Endothelial cell of umbilical vein (primary cell): ENCODE results near the gene HDAC3. TPM values are rescaled to one million over a fixed set of nuclear protein-coding genes. Genes with fewer than 3 reads are reported as not detected.

ENCODE experiments used
- BruUV-seq: library from RNA; stranded (reverse); fragments of 400-500 nt; replicated peaks from 2 replicates; lab custom pipeline; 2021; lab: Mats Ljungman, UMichigan
- CTCF ChIA-PET: fragments of 300-600, 350-600 bp; sonication (Branson Sonifier 250); formaldehyde crosslinking; loops from one replicate; lab custom pipeline; 2021; ENCODE audit warnings: antibody characterized with exemption, inconsistent platforms; lab: Charles Lee
- POLR2A ChIA-PET: fragments of 300-600, 350-600 bp; sonication (Branson Sonifier 250); formaldehyde crosslinking; loops from one replicate; lab custom pipeline; 2021; ENCODE audit warnings: antibody characterized with exemption, inconsistent platforms; lab: Charles Lee
- DNase-seq: peaks from one replicate; pipeline ENCODE4 v3.0.0-alpha.2; 2011; ENCODE audit warnings: low read depth, low spot score
- FAIRE-seq: peaks from 2 replicates; lab custom pipeline; 2011; peaks lifted over from hg19 to GRCh38; lab: Jason Lieb, UNC
- H2AFZ ChIP-seq: 2 replicates; pipeline ENCODE4 v1.6.0; 2012; ENCODE audit warnings: low read depth, low read length, control low read depth, inconsistent platforms
- H3K27ac ChIP-seq: 2 replicates; pipeline ENCODE4 v1.5.1; 2011; ENCODE audit warnings: low read depth, mild to moderate bottlenecking, control low read depth, low read length, moderate library complexity; ENCODE audit not compliant: insufficient read depth
- H3K27me3 ChIP-seq, 2 experiments: 2 replicates each; pipeline versions ENCODE4 v1.6.0 to v1.6.1; 2011; ENCODE audit warnings: low read length in 2 of 2, mixed read lengths in 1 of 2; ENCODE audit not compliant: control insufficient read depth in 2 of 2, insufficient read depth in 2 of 2
- H3K36me3 ChIP-seq, 2 experiments: 2 replicates in 1 of 2; 3 replicates in 1 of 2; pipeline ENCODE4 v1.5.1; 2011; ENCODE audit warnings: low read length in 2 of 2, mild to moderate bottlenecking in 1 of 2, moderate library complexity in 1 of 2; ENCODE audit not compliant: control insufficient read depth in 2 of 2, insufficient read depth in 2 of 2; ENCODE audit errors: extremely low read depth in 1 of 2
- H3K4me1 ChIP-seq: 3 replicates; pipeline ENCODE4 v1.5.1; 2011; ENCODE audit warnings: mild to moderate bottlenecking, low read length; ENCODE audit not compliant: control insufficient read depth, insufficient read depth; ENCODE audit errors: extremely low read depth
- H3K4me2 ChIP-seq: 2 replicates; pipeline ENCODE4 v1.6.1; 2011; ENCODE audit warnings: low read length, control low read depth, mixed read lengths; ENCODE audit not compliant: insufficient read depth
- H3K4me3 ChIP-seq, 3 experiments: fragments of 200-600 bp in 1 of 3; sonication (generic), shearing (Covaris generic) in 1 of 3; replicated peaks in 1 of 3; 2 replicates each; pipeline ENCODE4 v1.5.1; 2011 to 2016; ENCODE audit warnings: control low read depth in 3 of 3, low read length in 3 of 3, mild to moderate bottlenecking in 2 of 3, inconsistent platforms in 1 of 3, low read depth in 1 of 3, moderate library complexity in 1 of 3; ENCODE audit not compliant: insufficient read depth in 1 of 3
- H3K79me2 ChIP-seq: 2 replicates; pipeline ENCODE4 v1.6.0; 2012; ENCODE audit warnings: low read length, inconsistent platforms; ENCODE audit not compliant: control insufficient read depth, insufficient read depth
- H3K9ac ChIP-seq: replicated peaks from 2 replicates; pipeline ENCODE3; 2011; ENCODE audit warnings: low read length, control low read depth; ENCODE audit not compliant: insufficient read depth; ENCODE audit errors: extremely low read depth
- H3K9me1 ChIP-seq: replicated peaks from 3 replicates; pipeline ENCODE4 v1.6.0; 2011; ENCODE audit warnings: mild to moderate bottlenecking, low read length; ENCODE audit not compliant: control insufficient read depth, insufficient read depth; ENCODE audit errors: extremely low read depth
- H3K9me3 ChIP-seq: replicated peaks from 2 replicates; pipeline ENCODE4 v1.5.1; 2012; ENCODE audit warnings: low read length, inconsistent platforms; ENCODE audit not compliant: control insufficient read depth, insufficient read depth
- H4K20me1 ChIP-seq: replicated peaks from 2 replicates; pipeline ENCODE3; 2011; ENCODE audit warnings: mild to moderate bottlenecking, low read length; ENCODE audit not compliant: control insufficient read depth, insufficient read depth; ENCODE audit errors: extremely low read depth
- CTCF ChIP-seq, 2 donors: IDR thresholded peaks; 1 replicate in 1 of 2; 2 replicates in 1 of 2; pipeline ENCODE4 v1.5.1; 2011; ENCODE audit warnings: low read length in 2 of 2, mild to moderate bottlenecking in 2 of 2, moderate library complexity in 2 of 2, control low read depth in 1 of 2, inconsistent platforms in 1 of 2, low read depth in 1 of 2; ENCODE audit not compliant: insufficient read depth in 1 of 2; ENCODE audit errors: extremely low read depth in 1 of 2
- EZH2 ChIP-seq: IDR thresholded peaks from 2 replicates; pipeline ENCODE4 v1.6.1; 2012; ENCODE audit warnings: borderline replicate concordance, low read depth, mild to moderate bottlenecking, moderate library complexity, low read length, inconsistent platforms; ENCODE audit not compliant: severe bottlenecking
- FOS ChIP-seq: IDR thresholded peaks from 2 replicates; pipeline ENCODE4 v1.6.1; 2011; ENCODE audit warnings: mild to moderate bottlenecking, low read length, moderate library complexity, borderline replicate concordance; ENCODE audit not compliant: insufficient read depth
- GATA2 ChIP-seq: IDR thresholded peaks from 2 replicates; pipeline ENCODE4 v1.7.0; 2011; ENCODE audit warnings: low read depth, mild to moderate bottlenecking, moderate library complexity, mixed read lengths, low read length; ENCODE audit not compliant: insufficient read length, insufficient read depth
- JUN ChIP-seq: IDR thresholded peaks from 2 replicates; pipeline ENCODE4 v1.6.1; 2011; ENCODE audit warnings: borderline replicate concordance, low read depth; ENCODE audit not compliant: insufficient read length, insufficient read depth
- MYC ChIP-seq: IDR thresholded peaks from one replicate; pipeline ENCODE4 v1.6.1; 2011; ENCODE audit warnings: mild to moderate bottlenecking, low read depth, low read length
- POLR2A ChIP-seq: IDR thresholded peaks from 2 replicates; pipeline ENCODE4 v1.6.1; 2012; ENCODE audit warnings: low read depth, mild to moderate bottlenecking, control low read depth, low read length
- POLR2AphosphoS5 ChIP-seq: IDR thresholded peaks from 2 replicates; pipeline ENCODE4 v1.6.1; 2012; ENCODE audit warnings: low read depth, mild to moderate bottlenecking, control low read depth, low read length, moderate library complexity; ENCODE audit not compliant: insufficient read depth
- dilution Hi-C: fragments of 300-500 bp; cut with MboI; formaldehyde crosslinking; loops from one replicate; pipeline ENCODE4 v1.15.0; 2019; ENCODE audit warnings: low sequenced_read_pairs; ENCODE audit not compliant: extremely low pct_ligation_motif_present
- intact Hi-C: fragments of 100-400 bp; cut with micrococcal nuclease; formaldehyde crosslinking; loops from one replicate; pipeline ENCODE4 v1.10.0; 2022
- polyA plus RNA-seq, 4 experiments: library from polyadenylated mRNA; depleted of rRNA in 3 of 4; stranded (reverse) in 3 of 4; unstranded in 1 of 4; fragments of >200 nt; gene quantifications; 2 replicates each; pipeline versions ENCODE4 v1.2.1 to v1.2.3, GENCODE V29; 2011 to 2012; ENCODE audit warnings: missing spikeins in 1 of 4
- total RNA-seq: library from RNA; stranded (reverse); gene quantifications from 2 replicates; pipeline ENCODE4 v1.2.3, GENCODE V29; 2021
- TF ChIP-seq, protein P1 (sequence below): IDR thresholded peaks from 2 replicates; pipeline ENCODE4 v1.6.1; 2011; ENCODE audit not compliant: insufficient read depth, insufficient read length

The HDAC3 gene
- total and polyA plus RNA-seq, 2 donors (not counting 3 experiments of a cell fraction or from before 2014, with no cell fraction given), result 58.5 to 75.5 TPM

- ChIA-PET POLR2A (no interaction called here), CTCF (interaction anchor here (1.5 to 14.7 kb wide), 3 partner anchors 9 to 47 kb away, joined by 4 to 163 read pairs (median 44); partner anchors contain the start of gene DIAPH1)
- Histone ChIP-seq H3K4me2 (no peak overlapping the region), H3K9me1 (no peaks in the 10 kb centered on the region), H4K20me1 (peaks cover 5% of the 10 kb centered on the region), H3K9me3 (no peaks in the 10 kb centered on the region), H3K27ac (no peak overlapping the region), H3K4me1 (peaks cover 23% of the 10 kb centered on the region), H3K79me2 (peaks cover 21% of the 10 kb centered on the region), H3K4me3 (no peak overlapping the region), H2AFZ (no peak overlapping the region), H3K36me3 (peaks cover 0 to 4% of the 10 kb centered on the region in 2 experiments), H3K9ac (no peak overlapping the region), H3K27me3 (no peaks in the 10 kb centered on the region)
- TF ChIP-seq POLR2AphosphoS5 (no peak), FOS (no peak), MYC (no peak), GATA2 (no peak), CTCF (IDR thresholded peaks at IDR 0.05; ENCODE audit: extremely low read depth in 1 of 2, insufficient read depth in 1 of 2, low read depth in 1 of 2, low read length in 2 of 2) (no peak), POLR2A (no peak), JUN (no peak), EZH2 (no peak)
- TF ChIP-seq, protein P1, sequence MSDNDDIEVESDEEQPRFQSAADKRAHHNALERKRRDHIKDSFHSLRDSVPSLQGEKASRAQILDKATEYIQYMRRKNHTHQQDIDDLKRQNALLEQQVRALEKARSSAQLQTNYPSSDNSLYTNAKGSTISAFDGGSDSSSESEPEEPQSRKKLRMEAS, result no peak
- intact Hi-C loops, result no loop called here
- dilution Hi-C loops, result no loop called here
- no peak for FAIRE-seq
- no TSS peak for BruUV-seq
- no peak for DNase-seq
Observed at GRCh38 chr5:141638771-141639170, 2.1 kb upstream of the HDAC3 start.
